Mammary microvascular endothelial cell (primary cell): ENCODE data around the gene CWC25. TPM values are rescaled to one million over a fixed set of nuclear protein-coding genes. Genes with fewer than 3 reads are reported as not detected.

Experiments used
- total RNA-seq: library from RNA; depleted of rRNA; stranded (reverse); fragments of >200 nt; gene quantifications from 2 replicates; pipeline ENCODE4 v1.2.3, GENCODE V29; 2015

CWC25 gene
- total RNA-seq, result 7.6 and 10.5 TPM in 2 replicates

GRCh38 chr17:38824899-38825761, at the start of gene CWC25:
CWC25 (minus strand) TSS chr17:38825321; CDS start chr17:38825183, 138 bp downstream.

GRCh38 chr17:38869526-38870258, 44.6 kb upstream of the CWC25 start, which contains the start of gene LASP1:
LASP1 (plus strand) TSS chr17:38870058; CDS start chr17:38870190, 132 bp downstream.

GRCh38 chr17:38853292-38854219, 28.4 kb upstream of the CWC25 start, which contains the start of gene RPL23:
RPL23 (minus strand) TSS chr17:38853721; CDS start chr17:38853710, 11 bp downstream.

DNA sequence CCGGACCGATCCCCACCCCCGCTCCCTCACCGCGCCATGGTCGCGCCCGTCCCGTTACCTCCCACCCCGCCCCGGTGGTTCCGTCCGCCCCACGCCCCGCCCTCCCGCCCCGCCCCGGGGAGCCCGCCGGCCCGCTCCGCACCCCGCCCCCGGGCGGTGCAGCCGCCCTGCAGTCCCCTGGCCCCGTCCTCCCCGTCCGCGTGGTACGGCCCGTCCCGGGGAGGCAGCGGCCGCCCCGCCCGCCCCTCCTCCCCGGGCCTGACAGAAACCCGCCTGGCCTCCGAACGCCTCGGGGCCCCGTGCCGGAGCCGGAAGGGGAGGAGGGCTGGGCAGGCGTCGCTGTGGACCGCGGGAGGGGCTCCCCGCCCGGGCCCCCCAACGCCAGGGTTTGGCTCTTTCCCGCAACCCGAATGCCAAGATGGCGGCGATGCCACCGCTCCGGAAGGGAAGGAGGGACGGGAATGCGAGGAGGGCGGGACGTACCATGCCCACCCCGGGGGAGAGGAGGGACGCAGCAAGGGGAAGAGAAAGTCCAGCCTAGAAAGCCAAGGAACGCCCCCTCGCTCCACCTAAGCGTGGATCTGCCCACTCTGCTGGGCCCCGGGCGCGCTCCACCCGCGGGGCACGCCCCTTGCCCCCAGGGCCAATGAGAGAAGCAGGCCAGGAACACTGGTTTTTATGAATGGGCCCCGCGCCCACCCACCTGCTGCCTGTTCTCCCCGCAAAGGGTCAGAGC, 25.5 kb downstream of the CWC25 start, which contains the start of gene PIP4K2B:
PIP4K2B (minus strand) TSS at position 56 of the 736 bp plus-strand sequence. CDS start 132 bp downstream, outside the sequence.

GRCh38 chr17:38752308-38753070, 72.6 kb downstream of the CWC25 start, which contains the start of gene PSMB3:
PSMB3 (plus strand) TSS chr17:38752741; CDS start chr17:38752827, 86 bp downstream.

Other genes with a start within 250 kb of the CWC25 start
- gene SRCIN1, start 219.4 kb downstream of the CWC25 start, total RNA-seq, result 0.80 TPM in 1 of 2 replicates, not detected in the other
- 1.4 and 2.1 TPM in 2 replicates for gene EPOP, start 150.4 kb downstream of the CWC25 start, total RNA-seq
- gene MLLT6, start 120.0 kb downstream of the CWC25 start, total RNA-seq, result 15.7 and 16.5 TPM in 2 replicates
- 11.6 and 14.1 TPM in 2 replicates for gene CISD3, start 95.0 kb downstream of the CWC25 start, total RNA-seq
- gene PCGF2, start 77.0 kb downstream of the CWC25 start, total RNA-seq, result 9.7 and 14.5 TPM in 2 replicates
- 314 and 374 TPM in 2 replicates for gene PSMB3, start 72.6 kb downstream of the CWC25 start, total RNA-seq
- gene PIP4K2B, start 25.8 kb downstream of the CWC25 start, total RNA-seq, result 34.8 and 44.5 TPM in 2 replicates
- gene RPL23, start 28.4 kb upstream of the CWC25 start, total RNA-seq, result 1,203 and 1,276 TPM in 2 replicates
- gene LASP1, start 44.7 kb upstream of the CWC25 start, total RNA-seq, result 259 and 281 TPM in 2 replicates
- 0.27 TPM in 1 of 2 replicates, not detected in the other for gene FBXO47, start 142.1 kb upstream of the CWC25 start, total RNA-seq